Fibroblast of peridontal ligament (primary cell): ENCODE results near the gene GOLPH3L.
"Not testable (repeated sequence)": the region's sequence is repeated elsewhere in the genome, so short reads cannot be mapped to it uniquely, and the experiment has no call there.

Source experiments
- DNase-seq: peaks from one replicate; pipeline ENCODE4 v3.0.0-alpha.2; 2010; ENCODE audit errors: extremely low read depth

The GOLPH3L gene

GRCh38 chr1:150615346-150616201 lies 81.4 kb downstream of the GOLPH3L start:
- no peak for DNase-seq

GRCh38 chr1:150613061-150613920 lies 83.7 kb downstream of the GOLPH3L start:
- peak; percentile 83 for DNase-seq

GRCh38 chr1:150612014-150612345 lies 85.0 kb downstream of the GOLPH3L start:
- DNase-seq, result no peak

GRCh38 chr1:150610576-150610975 lies 86.4 kb downstream of the GOLPH3L start:
- DNase-seq, result no peak

GRCh38 chr1:150609732-150610131 lies 87.2 kb downstream of the GOLPH3L start:
- DNase-seq, result peak; percentile 59

- no peak for DNase-seq
Observed at GRCh38 chr1:150606463-150607142, 90.4 kb downstream of the GOLPH3L start.

- DNase-seq, result not testable (repeated sequence)
Observed at GRCh38 chr1:150605451-150605731, 91.6 kb downstream of the GOLPH3L start.

- DNase-seq, result no peak
Observed at GRCh38 chr1:150604226-150604588, 92.7 kb downstream of the GOLPH3L start.

- no peak for DNase-seq
Observed at GRCh38 chr1:150603711-150604110, 93.2 kb downstream of the GOLPH3L start.

- not testable (repeated sequence) for DNase-seq
Observed at GRCh38 chr1:150602372-150602771, 94.6 kb downstream of the GOLPH3L start.

- no peak for DNase-seq
Observed at GRCh38 chr1:150601540-150601939, 95.4 kb downstream of the GOLPH3L start.

GRCh38 chr1:150598346-150598745 lies 98.6 kb downstream of the GOLPH3L start:
- not testable (repeated sequence) for DNase-seq

- no peak for DNase-seq
Observed at GRCh38 chr1:150596976-150597375, 100.0 kb downstream of the GOLPH3L start.
